AG04450 (cell line): ENCODE data around the gene BCL2L14. TPM values are rescaled to one million over a fixed set of nuclear protein-coding genes. Genes with fewer than 3 reads are reported as not detected.

Source experiments
- CTCF ChIA-PET: fragments of 300-600, 350-600 bp; formaldehyde crosslinking; extraction: SDS; loops from one replicate; lab custom pipeline; 2022; ENCODE audit warnings: antibody characterized with exemption, inconsistent platforms; lab: Charles Lee
- POLR2A ChIA-PET: fragments of 350-600 bp; formaldehyde crosslinking; extraction: SDS; loops from one replicate; lab custom pipeline; 2021; ENCODE audit warnings: antibody characterized with exemption, inconsistent platforms; lab: Yijun Ruan, JAX
- DNase-seq: peaks from one replicate; pipeline ENCODE4 v3.0.0-alpha.2; 2011; ENCODE audit warnings: low read depth, low spot score
- H3K27ac ChIP-seq: one replicate; pipeline ENCODE4 v1.5.1; 2012; ENCODE audit warnings: low read depth, low read length, control low read depth
- H3K27me3 ChIP-seq: one replicate; pipeline ENCODE4 v1.6.0; 2012; ENCODE audit warnings: low read length; ENCODE audit not compliant: control insufficient read depth, insufficient read depth
- H3K4me3 ChIP-seq: 2 replicates; pipeline ENCODE4 v1.5.1; 2011; ENCODE audit warnings: mild to moderate bottlenecking, low read depth, low read length, control low read depth
- H3K9me3 ChIP-seq: 2 replicates; pipeline ENCODE4 v1.5.1; 2012; ENCODE audit warnings: low read length; ENCODE audit not compliant: control insufficient read depth, insufficient read depth
- polyA plus RNA-seq: library from polyadenylated mRNA; depleted of rRNA; stranded (reverse); fragments of >200 nt; gene quantifications from 2 replicates; pipeline ENCODE4 v1.2.3, GENCODE V29; 2011
- TF ChIP-seq, protein P1 (sequence below): IDR thresholded peaks from 2 replicates; pipeline ENCODE4 v1.5.1; 2011; ENCODE audit warnings: low read depth, low read length, control low read depth, inconsistent platforms

The BCL2L14 gene
- polyA plus RNA-seq, 1 experiment: not detected

DNA sequence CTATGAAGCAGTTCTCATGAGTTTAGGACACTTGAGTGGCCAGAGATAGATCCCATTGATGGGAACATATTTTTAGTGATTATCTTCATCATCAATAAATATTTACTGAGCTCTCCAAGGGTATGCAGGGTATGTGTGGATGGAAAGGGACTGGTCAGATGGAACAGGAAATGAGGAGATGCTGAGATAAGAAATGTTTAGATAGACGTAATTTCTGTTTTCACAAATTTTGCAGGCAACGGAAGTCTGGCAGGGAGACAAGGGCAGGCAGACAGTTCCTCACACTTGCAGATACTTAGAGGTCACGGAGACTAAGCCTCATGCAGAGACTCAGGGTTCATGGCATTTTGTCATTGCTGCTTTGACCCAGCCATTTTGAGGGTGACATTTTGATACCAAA, 24.3 kb downstream of the BCL2L14 start:
- Histone ChIP-seq H3K27ac (no peak overlapping the region), H3K4me3 (no peak overlapping the region), H3K9me3 (peaks cover 5% of the 10 kb centered on the region), H3K27me3 (no peaks in the 10 kb centered on the region)
- ChIA-PET POLR2A (no interaction called here), CTCF (no interaction called here)
- TF ChIP-seq, protein P1, sequence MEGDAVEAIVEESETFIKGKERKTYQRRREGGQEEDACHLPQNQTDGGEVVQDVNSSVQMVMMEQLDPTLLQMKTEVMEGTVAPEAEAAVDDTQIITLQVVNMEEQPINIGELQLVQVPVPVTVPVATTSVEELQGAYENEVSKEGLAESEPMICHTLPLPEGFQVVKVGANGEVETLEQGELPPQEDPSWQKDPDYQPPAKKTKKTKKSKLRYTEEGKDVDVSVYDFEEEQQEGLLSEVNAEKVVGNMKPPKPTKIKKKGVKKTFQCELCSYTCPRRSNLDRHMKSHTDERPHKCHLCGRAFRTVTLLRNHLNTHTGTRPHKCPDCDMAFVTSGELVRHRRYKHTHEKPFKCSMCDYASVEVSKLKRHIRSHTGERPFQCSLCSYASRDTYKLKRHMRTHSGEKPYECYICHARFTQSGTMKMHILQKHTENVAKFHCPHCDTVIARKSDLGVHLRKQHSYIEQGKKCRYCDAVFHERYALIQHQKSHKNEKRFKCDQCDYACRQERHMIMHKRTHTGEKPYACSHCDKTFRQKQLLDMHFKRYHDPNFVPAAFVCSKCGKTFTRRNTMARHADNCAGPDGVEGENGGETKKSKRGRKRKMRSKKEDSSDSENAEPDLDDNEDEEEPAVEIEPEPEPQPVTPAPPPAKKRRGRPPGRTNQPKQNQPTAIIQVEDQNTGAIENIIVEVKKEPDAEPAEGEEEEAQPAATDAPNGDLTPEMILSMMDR: no peak
- no peak for DNase-seq

DNA sequence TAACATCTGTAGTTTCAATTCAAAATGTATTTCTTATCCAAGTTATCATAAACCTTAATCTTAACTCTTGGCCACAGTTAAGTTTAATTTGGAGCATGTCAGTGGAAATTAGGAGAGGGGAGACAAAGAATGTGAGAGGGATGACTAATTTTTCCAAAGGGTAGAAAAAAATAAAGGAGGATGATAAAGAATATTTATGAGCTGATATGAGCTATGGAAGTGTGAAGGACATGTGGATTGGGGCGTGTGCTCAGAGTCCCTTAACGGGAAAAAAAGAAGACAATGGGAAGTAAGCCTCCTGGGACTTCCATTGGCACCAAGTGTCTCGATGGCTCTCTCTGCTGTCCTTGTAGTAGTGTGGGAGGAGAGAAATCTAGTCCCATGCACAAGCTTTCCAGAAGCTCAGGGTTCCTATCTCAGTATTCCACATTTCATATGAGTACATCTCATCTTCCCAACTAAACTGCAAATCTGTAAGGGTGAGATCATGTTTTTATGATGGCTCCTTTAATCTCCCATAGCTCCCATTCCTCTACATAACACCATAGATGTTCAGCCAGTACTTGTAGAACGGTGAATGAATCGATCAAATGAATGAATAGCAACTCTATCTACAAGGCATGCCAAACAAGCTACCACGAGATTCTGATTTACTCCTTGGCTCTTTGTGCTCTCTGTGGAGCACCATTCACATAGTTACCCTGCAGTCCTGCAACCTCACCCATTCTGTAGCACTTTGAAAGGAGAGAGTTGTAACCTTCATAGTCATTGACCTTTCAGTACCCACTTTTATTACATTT, 27.4 kb downstream of the BCL2L14 start:
- no peaks in the 10 kb centered on the region for H3K27me3 ChIP-seq
- TF ChIP-seq, protein P1: no peak
- H3K4me3 ChIP-seq: no peak overlapping the region
- H3K27ac ChIP-seq: no peak overlapping the region
- DNase-seq: no peak
- ChIA-PET POLR2A (no interaction called here), CTCF (no interaction called here)
- no peaks in the 10 kb centered on the region for H3K9me3 ChIP-seq

DNA sequence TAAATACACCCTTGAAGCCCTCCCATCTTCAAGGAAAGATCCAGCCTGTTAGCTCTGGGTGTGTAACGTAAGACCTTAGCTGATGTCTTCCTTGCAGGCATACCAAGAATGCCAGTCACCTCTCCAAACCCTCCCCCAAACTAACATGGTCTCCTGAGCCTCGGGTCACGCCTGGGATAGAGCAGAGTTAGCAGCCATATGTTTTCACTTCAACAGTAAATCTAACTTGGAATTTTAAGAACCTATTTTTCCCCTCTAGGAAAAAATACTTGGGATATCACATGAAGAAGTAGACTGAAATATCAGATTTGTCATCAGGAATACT, 27.9 kb downstream of the BCL2L14 start:
- POLR2A ChIA-PET: interaction anchor here (0.7 kb wide), 1 partner anchor 555 kb away, joined by 3 read pairs; no protein-coding TSS in a partner anchor
- H3K9me3 ChIP-seq: 0 out of 2 replicates have a peak, but pooled peaks cover under 1% of the 10 kb centered on the region
- no peak overlapping the region for H3K27ac ChIP-seq
- no peaks in the 10 kb centered on the region for H3K27me3 ChIP-seq
- no peak overlapping the region for H3K4me3 ChIP-seq
- TF ChIP-seq, protein P1: no peak
- DNase-seq: no peak
- CTCF ChIA-PET: no interaction called here

DNA sequence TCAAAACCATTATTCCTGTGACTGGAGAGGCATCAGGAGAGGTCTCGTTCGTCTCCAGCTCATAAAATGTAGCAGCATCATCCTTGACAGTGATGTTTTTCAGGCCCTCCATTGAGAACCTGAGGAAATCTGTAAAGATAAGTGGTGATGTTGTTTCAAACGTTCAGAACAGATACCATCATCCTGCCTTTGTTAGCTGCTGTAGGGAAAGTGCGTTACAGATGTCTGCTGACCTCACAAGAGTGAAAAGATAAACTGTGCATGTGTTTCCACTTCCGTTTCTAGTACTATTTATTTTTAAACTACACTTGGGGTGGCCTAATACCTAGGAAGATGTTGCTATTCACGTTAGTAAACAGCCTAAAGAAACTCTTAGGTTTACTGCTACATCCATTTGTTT, 28.4 kb downstream of the BCL2L14 start:
- DNase-seq: no peak
- CTCF ChIA-PET: no interaction called here
- no peak overlapping the region for H3K27ac ChIP-seq
- POLR2A ChIA-PET: interaction anchor here (0.7 kb wide), 1 partner anchor 556 kb away, joined by 3 read pairs; no protein-coding TSS in a partner anchor
- TF ChIP-seq, protein P1: no peak
- H3K27me3 ChIP-seq: no peaks in the 10 kb centered on the region
- peaks cover 2% of the 10 kb centered on the region; the same call in 1 of the 2 replicates for H3K9me3 ChIP-seq
- H3K4me3 ChIP-seq: no peak overlapping the region

DNA sequence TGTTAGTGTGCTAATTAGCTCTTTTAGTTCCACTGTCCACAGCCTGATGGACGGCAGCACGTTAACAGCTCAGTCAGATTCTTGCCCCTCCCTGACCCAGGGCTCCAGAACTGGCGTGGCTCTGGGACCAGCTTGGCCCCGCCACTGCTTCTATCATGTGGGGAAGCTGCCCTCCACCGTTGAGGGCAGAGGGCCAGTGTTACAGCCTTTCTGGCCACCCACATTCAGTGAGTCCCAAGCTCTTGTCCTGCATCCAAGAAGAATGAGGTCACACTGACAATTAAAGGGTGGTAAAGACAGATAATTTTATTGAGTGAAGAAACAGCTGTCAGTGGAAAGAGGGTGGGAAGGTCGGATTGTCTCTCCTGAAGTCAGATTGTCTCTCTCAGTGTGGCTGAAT, 36.9 kb downstream of the BCL2L14 start:
- POLR2A ChIA-PET: no interaction called here
- H3K27me3 ChIP-seq: no peaks in the 10 kb centered on the region
- H3K27ac ChIP-seq: no peak overlapping the region
- peaks cover 14% of the 10 kb centered on the region for H3K9me3 ChIP-seq
- CTCF ChIA-PET: no interaction called here
- TF ChIP-seq, protein P1: no peak
- DNase-seq: no peak
- no peak overlapping the region for H3K4me3 ChIP-seq
